H1 (cell line): Measurements from ENCODE around the gene PDZD4. TPM values are rescaled to one million over a fixed set of nuclear protein-coding genes. Genes with fewer than 3 reads are reported as not detected.

Experiments used
- CTCF ChIA-PET: fragments of 300-600 bp; sonication (Branson Sonifier 250); formaldehyde crosslinking; loops from one replicate; lab custom pipeline; 2021; ENCODE audit not compliant: partially characterized antibody; lab: Charles Lee
- POLR2A ChIA-PET: fragments of 300-600 bp; sonication (Branson Sonifier 250); formaldehyde crosslinking; loops from one replicate; lab custom pipeline; 2021; ENCODE audit warnings: inconsistent platforms; ENCODE audit not compliant: partially characterized antibody; lab: Charles Lee
- DNase-seq, 2 experiments: peaks; one replicate each; pipeline versions ENCODE4 v3.0.0 to v3.0.0-alpha.2; 2010 to 2022; ENCODE audit warnings: low spot score in 2 of 2, low read depth in 1 of 2, mixed read lengths in 1 of 2
- FAIRE-seq: peaks from 2 replicates; lab custom pipeline; 2011; peaks lifted over from hg19 to GRCh38; lab: Jason Lieb, UNC
- H2AFZ ChIP-seq: 2 replicates; pipeline ENCODE4 v1.8.1; 2012; ENCODE audit warnings: low read length, inconsistent platforms
- H2AK5ac ChIP-seq: 2 replicates; pipeline ENCODE4 v1.6.1; 2013; ENCODE audit warnings: low read depth, low read length
- H2BK120ac ChIP-seq: replicated peaks from 2 replicates; pipeline ENCODE3; 2013; ENCODE audit warnings: low read depth, low read length, inconsistent platforms
- H2BK12ac ChIP-seq: 2 replicates; pipeline ENCODE4 v1.6.1; 2013; ENCODE audit warnings: low read depth, low read length
- H2BK15ac ChIP-seq: 2 replicates; pipeline ENCODE4 v1.6.1; 2013; ENCODE audit warnings: low read length
- H2BK20ac ChIP-seq: 2 replicates; pipeline ENCODE4 v1.6.1; 2013; ENCODE audit warnings: low read length
- H2BK5ac ChIP-seq: 2 replicates; pipeline ENCODE4 v1.6.1; 2013; ENCODE audit warnings: low read depth, low read length
- H3K14ac ChIP-seq: 2 replicates; pipeline ENCODE4 v1.6.1; 2013; ENCODE audit warnings: inconsistent platforms; ENCODE audit not compliant: insufficient read length
- H3K18ac ChIP-seq: 2 replicates; pipeline ENCODE4 v1.6.1; 2013; ENCODE audit warnings: low read length; ENCODE audit errors: extremely low read depth
- H3K23ac ChIP-seq: 2 replicates; pipeline ENCODE4 v1.6.1; 2013; ENCODE audit warnings: inconsistent platforms; ENCODE audit not compliant: insufficient read length
- H3K23me2 ChIP-seq: 2 replicates; pipeline ENCODE4 v1.6.1; 2013; ENCODE audit warnings: low read depth, low read length
- H3K27ac ChIP-seq: 2 replicates; pipeline ENCODE4 v1.6.1; 2011; ENCODE audit warnings: low read depth, low read length, inconsistent platforms
- H3K27me3 ChIP-seq, 4 experiments: replicated peaks in 1 of 4; 1 replicate in 1 of 4; 2 replicates in 3 of 4; pipeline versions ENCODE4 v1.6.1 to v1.8.1; 2011 to 2013; ENCODE audit warnings: low read length in 3 of 4, mild to moderate bottlenecking in 3 of 4, inconsistent platforms in 2 of 4, mixed read lengths in 2 of 4, moderate library complexity in 1 of 4; ENCODE audit not compliant: control insufficient read depth in 3 of 4, insufficient read depth in 3 of 4; ENCODE audit errors: extremely low read depth in 1 of 4
- H3K36me3 ChIP-seq, 4 experiments: 2 replicates each; pipeline versions ENCODE4 v1.6.1 to v1.8.1; 2011 to 2013; ENCODE audit warnings: mild to moderate bottlenecking in 4 of 4, low read length in 3 of 4, moderate library complexity in 2 of 4, control low read depth in 1 of 4, inconsistent platforms in 1 of 4; ENCODE audit not compliant: insufficient read depth in 4 of 4, control insufficient read depth in 2 of 4
- H3K4ac ChIP-seq: replicated peaks from 2 replicates; pipeline ENCODE3; 2013; ENCODE audit warnings: low read length, low read depth, mixed read lengths, inconsistent platforms; ENCODE audit not compliant: insufficient read length
- H3K4me1 ChIP-seq, 4 experiments: replicated peaks in 1 of 4; 1 replicate in 1 of 4; 2 replicates in 3 of 4; pipeline versions ENCODE4 v1.6.1 to v1.8.1; 2011 to 2013; ENCODE audit warnings: low read length in 3 of 4, inconsistent platforms in 2 of 4, mixed read lengths in 1 of 4; ENCODE audit not compliant: insufficient read depth in 4 of 4, control insufficient read depth in 3 of 4
- H3K4me2 ChIP-seq, 2 experiments: 2 replicates each; pipeline versions ENCODE4 v1.6.1 to v1.8.1; 2011 to 2013; ENCODE audit warnings: low read depth in 2 of 2, low read length in 2 of 2, control low read depth in 1 of 2, inconsistent platforms in 1 of 2, mild to moderate bottlenecking in 1 of 2; ENCODE audit not compliant: insufficient read depth in 1 of 2
- H3K4me3 ChIP-seq, 4 experiments: fragments of 200-600, 300-600 bp in 1 of 4; sonication (generic), shearing (Covaris generic), sonication (Bioruptor Twin) in 1 of 4; 2 replicates each; pipeline versions ENCODE4 v1.5.1 to v1.8.1; 2011 to 2016; ENCODE audit warnings: low read length in 4 of 4, low read depth in 3 of 4, control low read depth in 2 of 4, inconsistent platforms in 2 of 4, mild to moderate bottlenecking in 2 of 4, mixed read lengths in 1 of 4, moderate library complexity in 1 of 4; ENCODE audit not compliant: insufficient read depth in 2 of 4; ENCODE audit errors: extremely low read depth in 1 of 4
- H3K56ac ChIP-seq: replicated peaks from 2 replicates; pipeline ENCODE3; 2013; ENCODE audit warnings: low read depth, mild to moderate bottlenecking, mixed read lengths, low read length, inconsistent platforms; ENCODE audit not compliant: insufficient read length
- H3K79me1 ChIP-seq: 2 replicates; pipeline ENCODE4 v1.6.1; 2013; ENCODE audit warnings: low read depth, low read length, control low read depth
- H3K79me2 ChIP-seq, 2 experiments: 2 replicates each; pipeline versions ENCODE4 v1.6.1 to v1.8.1; 2012 to 2013; ENCODE audit warnings: low read length in 2 of 2, mild to moderate bottlenecking in 2 of 2, inconsistent platforms in 1 of 2; ENCODE audit not compliant: insufficient read depth in 2 of 2, control insufficient read depth in 1 of 2
- H3K9ac ChIP-seq, 4 experiments: replicated peaks in 1 of 4; 1 replicate in 1 of 4; 2 replicates in 3 of 4; pipeline versions ENCODE4 v1.6.1 to v1.8.1; 2011 to 2013; ENCODE audit warnings: low read depth in 3 of 4, low read length in 3 of 4, control low read depth in 2 of 4, mild to moderate bottlenecking in 2 of 4, moderate library complexity in 2 of 4, inconsistent platforms in 1 of 4; ENCODE audit errors: extremely low read depth in 1 of 4
- H3K9me3 ChIP-seq, 2 experiments: 2 replicates each; pipeline versions ENCODE4 v1.6.1 to v1.8.1; 2012 to 2013; ENCODE audit warnings: mild to moderate bottlenecking in 2 of 2, moderate library complexity in 2 of 2, control low read depth in 1 of 2, inconsistent platforms in 1 of 2, low read depth in 1 of 2, low read length in 1 of 2, mixed read lengths in 1 of 2; ENCODE audit not compliant: insufficient read depth in 2 of 2
- H4K20me1 ChIP-seq, 2 experiments: replicated peaks in 1 of 2; 2 replicates each; pipeline versions ENCODE3 to v1.8.1; 2011 to 2013; ENCODE audit warnings: inconsistent platforms in 2 of 2, low read length in 2 of 2, mild to moderate bottlenecking in 1 of 2; ENCODE audit not compliant: insufficient read depth in 2 of 2, control insufficient read depth in 1 of 2
- H4K5ac ChIP-seq: 2 replicates; pipeline ENCODE4 v1.6.1; 2013; ENCODE audit warnings: low read length, low read depth, mixed read lengths, inconsistent platforms; ENCODE audit not compliant: insufficient read length
- H4K8ac ChIP-seq: 2 replicates; pipeline ENCODE4 v1.8.0; 2013; ENCODE audit warnings: mild to moderate bottlenecking, moderate library complexity, low read length, inconsistent platforms; ENCODE audit not compliant: insufficient read depth; ENCODE audit errors: extremely low read depth
- H4K91ac ChIP-seq: replicated peaks from 2 replicates; pipeline ENCODE3; 2013; ENCODE audit warnings: low read length, mixed read lengths, inconsistent platforms; ENCODE audit not compliant: insufficient read length
- RAD21 ChIP-seq, 2 experiments: IDR thresholded peaks in 1 of 2; conservative IDR thresholded peaks in 1 of 2; 2 replicates each; pipeline ENCODE4 v1.6.1; 2011; ENCODE audit warnings: low read depth in 2 of 2, low read length in 2 of 2, improper control_type of control experiment in 1 of 2, inconsistent platforms in 1 of 2, mild to moderate bottlenecking in 1 of 2, moderate library complexity in 1 of 2
- RNF2 ChIP-seq: fragments of 200-900, 300-1000 bp; sonication (generic); IDR thresholded peaks from 2 replicates; pipeline ENCODE4 v1.7.1; 2016; ENCODE audit warnings: borderline replicate concordance, low read depth, mild to moderate bottlenecking, antibody characterized with exemption, low read length; ENCODE audit not compliant: poor library complexity, severe bottlenecking; ENCODE audit errors: missing control alignments
- WGBS, 2 experiments: shearing (Covaris generic) in 1 of 2; methylation state at CpG; one replicate each; pipeline versions ENCODE4 v1.1.6 to v1.1.7; 2013 to 2015; ENCODE audit warnings: low lambda C conversion rate in 2 of 2, mixed read lengths in 2 of 2, inconsistent platforms in 1 of 2, low coverage in 1 of 2, missing lambda C conversion rate in 1 of 2; ENCODE audit not compliant: insufficient replicate concordance in 2 of 2, insufficient coverage in 1 of 2, insufficient read length in 1 of 2; ENCODE audit errors: extremely low coverage in 1 of 2, missing lambda C conversion rate in 1 of 2; 5-methylcytosine and 5-hydroxymethylcytosine counted together
- polyA plus RNA-seq, 7 experiments: library from polyadenylated mRNA; depleted of rRNA in 3 of 7; stranded (reverse) in 5 of 7; unstranded in 2 of 7; fragments of >200 nt in 5 of 7; fragments of 200-250 nt in 2 of 7; gene quantifications; 1 replicate in 5 of 7; 2 replicates in 1 of 7; 4 replicates in 1 of 7; pipeline versions ENCODE4 v1.2.1 to v1.2.3, GENCODE V29; 2011 to 2013; ENCODE audit warnings: missing spikeins in 2 of 7, mixed read lengths in 2 of 7
- total RNA-seq: library from RNA; stranded (reverse); fragmentation: NEBNext Ultra II Directional; extraction: Animal tissue kit (Norgen Biotek cat#: 25700); gene quantifications from 2 replicates; pipeline ENCODE4 v1.2.1, GENCODE V29; 2021
- TF ChIP-seq, protein P1 (sequence below), 3 experiments: IDR thresholded peaks; 1 replicate in 2 of 3; 2 replicates in 1 of 3; pipeline versions ENCODE4 v1.5.1 to v1.6.1; 2011; ENCODE audit warnings: low read length in 3 of 3, mild to moderate bottlenecking in 3 of 3, inconsistent platforms in 2 of 3, low read depth in 1 of 3, moderate library complexity in 1 of 3; ENCODE audit not compliant: insufficient read depth in 1 of 3; ENCODE audit errors: control extremely low read depth in 1 of 3

PDZD4 gene
- total and polyA plus RNA-seq, 2 of the 8 experiments (the other 6 are each of a cell fraction or from before 2014, with no cell fraction given): 45.8 to 169 TPM

DNA sequence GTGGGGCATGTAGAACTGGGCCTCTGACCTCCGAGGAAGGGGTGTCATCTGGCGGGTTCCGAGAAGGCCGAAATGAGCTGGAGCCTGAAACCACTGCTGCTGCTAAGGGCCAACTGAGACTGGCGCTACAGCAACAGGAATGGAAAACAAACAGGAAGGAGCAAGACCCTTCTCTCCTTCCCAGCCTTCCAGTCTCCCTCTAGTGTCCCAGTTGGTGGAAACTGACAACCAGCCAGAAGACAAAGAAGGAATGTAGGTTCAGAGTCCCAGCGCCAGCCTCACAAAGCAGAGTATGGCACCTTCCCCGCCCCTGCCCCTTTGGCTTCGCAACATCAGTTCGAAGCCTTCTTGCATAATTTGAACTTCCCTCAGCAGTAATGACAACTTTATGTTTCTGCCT lies 24.4 kb upstream of the PDZD4 start:
- Histone ChIP-seq H2BK15ac (no peak overlapping the region), H3K23ac (no peak overlapping the region), H2BK12ac (0 out of 2 replicates have a peak overlapping the region, but pooled peaks have one; percentile 27), H3K9ac (no peak overlapping the region), H3K14ac (no peak overlapping the region), H3K18ac (no peak overlapping the region), H3K4me2 (peak overlapping the region in 1 of 2 experiments; percentile 21; a peak in 1 of 4 replicates), H4K8ac (no peak overlapping the region), H3K56ac (no peak overlapping the region), H4K91ac (peak overlapping the region; percentile 40), H3K27ac (no peak overlapping the region), H4K5ac (no peak overlapping the region), H2AFZ (no peak overlapping the region), H2BK120ac (no peak overlapping the region), H3K4me1 (no peaks in the 10 kb centered on the region), H3K4me3 (no peak overlapping the region), H3K27me3 (no peaks in the 10 kb centered on the region; a peak in 1 of 7 replicates), H3K79me2 (no peaks in the 10 kb centered on the region), H3K23me2 (no peaks in the 10 kb centered on the region), H2BK20ac (0 out of 2 replicates have a peak overlapping the region, but pooled peaks have one; percentile 9), H3K36me3 (no peaks in the 10 kb centered on the region), H4K20me1 (no peaks in the 10 kb centered on the region), H3K4ac (no peak overlapping the region), H3K79me1 (no peaks in the 10 kb centered on the region), H2AK5ac (no peak overlapping the region), H2BK5ac (0 out of 2 replicates have a peak overlapping the region, but pooled peaks have one; percentile 52), H3K9me3 (no peaks in the 10 kb centered on the region)
- WGBS, 2 experiments: 88% methylated on average over 9 of the region's 9 CpGs; no CpG with 5 or more reads in 1 of the 2 experiments
- FAIRE-seq (peak; percentile 58), DNase-seq (no peak)
- TF ChIP-seq, protein P1, sequence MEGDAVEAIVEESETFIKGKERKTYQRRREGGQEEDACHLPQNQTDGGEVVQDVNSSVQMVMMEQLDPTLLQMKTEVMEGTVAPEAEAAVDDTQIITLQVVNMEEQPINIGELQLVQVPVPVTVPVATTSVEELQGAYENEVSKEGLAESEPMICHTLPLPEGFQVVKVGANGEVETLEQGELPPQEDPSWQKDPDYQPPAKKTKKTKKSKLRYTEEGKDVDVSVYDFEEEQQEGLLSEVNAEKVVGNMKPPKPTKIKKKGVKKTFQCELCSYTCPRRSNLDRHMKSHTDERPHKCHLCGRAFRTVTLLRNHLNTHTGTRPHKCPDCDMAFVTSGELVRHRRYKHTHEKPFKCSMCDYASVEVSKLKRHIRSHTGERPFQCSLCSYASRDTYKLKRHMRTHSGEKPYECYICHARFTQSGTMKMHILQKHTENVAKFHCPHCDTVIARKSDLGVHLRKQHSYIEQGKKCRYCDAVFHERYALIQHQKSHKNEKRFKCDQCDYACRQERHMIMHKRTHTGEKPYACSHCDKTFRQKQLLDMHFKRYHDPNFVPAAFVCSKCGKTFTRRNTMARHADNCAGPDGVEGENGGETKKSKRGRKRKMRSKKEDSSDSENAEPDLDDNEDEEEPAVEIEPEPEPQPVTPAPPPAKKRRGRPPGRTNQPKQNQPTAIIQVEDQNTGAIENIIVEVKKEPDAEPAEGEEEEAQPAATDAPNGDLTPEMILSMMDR (IDR thresholded peaks at IDR 0.05; ENCODE audit: control extremely low read depth in 1 of 3, insufficient read depth in 1 of 3, low read depth in 1 of 3, low read length in 3 of 3): peak in 2 of 3 experiments; percentile 33 to 41; a peak in 3 of 4 replicates
- no peak for TF ChIP-seq RNF2
- TF ChIP-seq RAD21 (IDR thresholded peaks at IDR 0.05 in 1 of 2, conservative IDR thresholded peaks at IDR 0.05 in 1 of 2; ENCODE audit: low read depth in 2 of 2, low read length in 2 of 2): peak; percentile 17 to 40; a peak in 2 of 4 replicates
- ChIA-PET CTCF (interaction anchor here (1.1 to 1.8 kb wide), 5 partner anchors 30 to 90 kb away, joined by 3 to 8 read pairs (median 3); partner anchors contain the start of gene PLXNB3), POLR2A (no interaction called here)
